Activated CD8-positive, alpha-beta memory T cell treated with anti-CD3 and anti-CD28 coated beads, Interleukin-2, amount 50 U/mL, for 1 hour (primary cell): ENCODE results near the gene SSMEM1.
"Not testable (repeated sequence)": the region's sequence is repeated elsewhere in the genome, so short reads cannot be mapped to it uniquely, and the experiment has no call there.

Experiments
- DNase-seq: peaks from one replicate; pipeline ENCODE4 v3.0.0-alpha.2; 2020; ENCODE audit errors: extremely low read depth

Gene SSMEM1

GRCh38 chr7:130207642-130208041 is at the start of gene SSMEM1:
TSS of gene SSMEM1 (plus strand) at chr7:130207860. CDS start at chr7:130207911, 51 bp downstream.
- no peak for DNase-seq

- no peak for DNase-seq
Observed at GRCh38 chr7:130160023-130160422, 47.6 kb upstream of the SSMEM1 start.

- DNase-seq = no peak
Observed at GRCh38 chr7:130160455-130160854, 47.2 kb upstream of the SSMEM1 start.

GRCh38 chr7:130162196-130162595 is 45.5 kb upstream of the SSMEM1 start:
- no peak for DNase-seq

- DNase-seq = no peak
Observed at GRCh38 chr7:130174237-130174959, 33.3 kb upstream of the SSMEM1 start.

- no peak for DNase-seq
Observed at GRCh38 chr7:130178251-130178650, 29.4 kb upstream of the SSMEM1 start.

- no peak for DNase-seq
Observed at GRCh38 chr7:130179631-130180030, 28.0 kb upstream of the SSMEM1 start.

GRCh38 chr7:130180571-130181262 is 26.9 kb upstream of the SSMEM1 start:
- DNase-seq = no peak

GRCh38 chr7:130181263-130181605 is 26.4 kb upstream of the SSMEM1 start:
- DNase-seq = no peak

GRCh38 chr7:130182990-130183389 is 24.7 kb upstream of the SSMEM1 start:
- DNase-seq = no peak

- not testable (repeated sequence) for DNase-seq
Observed at GRCh38 chr7:130184349-130184748, 23.3 kb upstream of the SSMEM1 start.

GRCh38 chr7:130187360-130187759 is 20.3 kb upstream of the SSMEM1 start:
- no peak for DNase-seq

GRCh38 chr7:130189343-130189742 is 18.3 kb upstream of the SSMEM1 start:
- no peak for DNase-seq

- no peak for DNase-seq
Observed at GRCh38 chr7:130191791-130192190, 15.9 kb upstream of the SSMEM1 start.

- no peak for DNase-seq
Observed at GRCh38 chr7:130195396-130195795, 12.3 kb upstream of the SSMEM1 start.

- no peak for DNase-seq
Observed at GRCh38 chr7:130196476-130196875, 11.2 kb upstream of the SSMEM1 start.

GRCh38 chr7:130197094-130197493 is 10.6 kb upstream of the SSMEM1 start:
- DNase-seq = no peak

GRCh38 chr7:130201796-130202195 is 5.9 kb upstream of the SSMEM1 start:
- no peak for DNase-seq

- peak; percentile 88 for DNase-seq
Observed at GRCh38 chr7:130205084-130205947, 2.3 kb upstream of the SSMEM1 start, which contains the start of gene TMEM209. TSS of gene TMEM209 (minus strand) at chr7:130205406. CDS start at chr7:130205375, 31 bp downstream.

GRCh38 chr7:130207033-130207432 is 627 bp upstream of the SSMEM1 start:
- no peak for DNase-seq

- no peak for DNase-seq
Observed at GRCh38 chr7:130208516-130208915, 856 bp downstream of the SSMEM1 start.

GRCh38 chr7:130210181-130210935 is 2.7 kb downstream of the SSMEM1 start:
- no peak for DNase-seq
